Ishikawa (cell line): ENCODE measurements around the gene CEP85L.

Experiments
- MAX ChIP-seq: IDR thresholded peaks from 2 replicates; pipeline ENCODE4 v1.6.1; 2012
- RAD21 ChIP-seq: IDR thresholded peaks from 2 replicates; pipeline ENCODE4 v1.6.1; 2012; ENCODE audit warnings: low read depth

GRCh38 chr6:118562248-118562647, 89.1 kb downstream of the CEP85L start:
- TF ChIP-seq MAX (no peak), RAD21 (no peak)
